ENCODE measurements around the gene C8B.

DNA sequence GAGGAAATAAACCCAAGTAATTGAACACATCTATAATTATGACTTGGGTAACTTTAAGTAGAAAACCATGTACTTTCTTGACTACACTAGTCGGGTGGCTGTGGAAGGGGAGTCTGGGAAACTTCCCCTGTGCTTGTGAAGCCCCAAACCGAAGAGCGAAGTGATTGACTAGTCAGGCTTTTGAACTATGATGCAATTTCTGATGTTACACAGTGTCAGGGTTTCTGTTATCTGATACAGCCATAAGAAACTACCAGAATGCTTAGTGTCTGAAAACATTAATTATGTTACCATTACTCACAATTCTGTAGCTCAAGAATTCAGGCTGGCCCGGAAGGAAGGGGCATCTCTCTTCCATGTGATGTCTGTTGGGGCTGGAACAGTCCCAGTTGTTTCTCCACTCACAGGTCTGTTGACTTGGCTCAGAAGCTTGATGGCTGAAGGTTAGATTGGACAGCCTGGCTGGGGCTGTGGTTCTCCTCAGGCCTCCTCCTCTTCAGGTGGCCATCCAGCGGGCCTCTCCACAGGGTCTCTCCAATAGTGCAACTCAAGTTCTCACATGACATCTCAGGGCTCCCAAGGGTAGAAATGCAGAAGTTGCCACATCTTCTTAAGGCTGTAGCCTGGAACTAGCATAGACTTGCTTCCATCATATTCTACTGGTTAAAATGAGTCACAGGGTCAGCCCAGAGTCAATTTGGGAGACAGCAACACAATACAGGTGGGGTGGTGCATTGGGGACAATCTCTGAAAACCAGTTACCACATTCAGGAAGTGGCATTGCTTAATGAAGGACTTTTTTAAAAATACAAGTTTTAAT, 8.3 kb upstream of the C8B start:
- TF ChIP-seq ETV6 (IDR thresholded peaks at IDR 0.05; ENCODE audit: borderline replicate concordance in 1 of 2, low read depth in 2 of 2, low read length in 1 of 2) (no peak), ETV6 (CRISPR knock-in tag; IDR thresholded peaks at IDR 0.05; ENCODE audit: borderline replicate concordance) (no peak), MEF2D (tag; conservative IDR thresholded peaks at IDR 0.05; ENCODE audit: low read depth) (no peak), PRMT5 (CRISPR knock-in tag; IDR thresholded peaks at IDR 0.05) (no peak), ARID2 (IDR thresholded peaks at IDR 0.05) (no peak), LARP7 (IDR thresholded peaks at IDR 0.05) (no peak), MAFK (IDR thresholded peaks at IDR 0.05; ENCODE audit: low read length) (no peak), KLF13 (tag; IDR thresholded peaks at IDR 0.05; ENCODE audit: borderline replicate concordance, low read depth) (no peak), NCOA1 (IDR thresholded peaks at IDR 0.05; ENCODE audit: low read depth) (no peak)
- TF ChIP-seq, protein P1, sequence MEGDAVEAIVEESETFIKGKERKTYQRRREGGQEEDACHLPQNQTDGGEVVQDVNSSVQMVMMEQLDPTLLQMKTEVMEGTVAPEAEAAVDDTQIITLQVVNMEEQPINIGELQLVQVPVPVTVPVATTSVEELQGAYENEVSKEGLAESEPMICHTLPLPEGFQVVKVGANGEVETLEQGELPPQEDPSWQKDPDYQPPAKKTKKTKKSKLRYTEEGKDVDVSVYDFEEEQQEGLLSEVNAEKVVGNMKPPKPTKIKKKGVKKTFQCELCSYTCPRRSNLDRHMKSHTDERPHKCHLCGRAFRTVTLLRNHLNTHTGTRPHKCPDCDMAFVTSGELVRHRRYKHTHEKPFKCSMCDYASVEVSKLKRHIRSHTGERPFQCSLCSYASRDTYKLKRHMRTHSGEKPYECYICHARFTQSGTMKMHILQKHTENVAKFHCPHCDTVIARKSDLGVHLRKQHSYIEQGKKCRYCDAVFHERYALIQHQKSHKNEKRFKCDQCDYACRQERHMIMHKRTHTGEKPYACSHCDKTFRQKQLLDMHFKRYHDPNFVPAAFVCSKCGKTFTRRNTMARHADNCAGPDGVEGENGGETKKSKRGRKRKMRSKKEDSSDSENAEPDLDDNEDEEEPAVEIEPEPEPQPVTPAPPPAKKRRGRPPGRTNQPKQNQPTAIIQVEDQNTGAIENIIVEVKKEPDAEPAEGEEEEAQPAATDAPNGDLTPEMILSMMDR (IDR thresholded peaks at IDR 0.05 in 2 of 3, conservative IDR thresholded peaks at IDR 0.05 in 1 of 3; ENCODE audit: insufficient read depth in 2 of 3, low read depth in 1 of 3, low read length in 3 of 3), result no peak
